Fibroblast of gingiva (primary cell): Measurements from ENCODE around the gene TAS1R1.
"Not testable (repeated sequence)": the region's sequence is repeated elsewhere in the genome, so short reads cannot be mapped to it uniquely, and the experiment has no call there.

Experiments
- DNase-seq: peaks from one replicate; pipeline ENCODE4 v3.0.0-alpha.2; 2011; ENCODE audit warnings: low read depth

Gene TAS1R1

DNA sequence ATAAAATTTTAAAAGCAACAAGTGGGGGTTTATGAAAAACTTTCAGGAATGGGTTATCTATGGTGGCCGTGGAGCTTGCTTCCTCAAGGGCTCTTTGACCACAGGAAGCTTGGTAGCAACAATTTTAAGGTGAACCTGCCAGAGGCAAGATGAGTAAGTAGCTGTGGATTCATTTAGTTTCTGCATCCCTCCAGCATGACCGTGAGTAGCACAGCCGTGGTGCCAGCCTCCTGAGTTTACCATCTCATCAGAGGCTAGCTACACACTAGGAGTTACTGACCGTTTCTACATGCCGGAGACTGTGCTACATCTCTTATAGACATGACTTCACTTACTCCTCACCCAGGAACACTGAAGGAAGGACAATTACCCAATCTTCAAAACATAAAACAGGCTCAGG is 33.6 kb upstream of the TAS1R1 start:
- no peak for DNase-seq

DNA sequence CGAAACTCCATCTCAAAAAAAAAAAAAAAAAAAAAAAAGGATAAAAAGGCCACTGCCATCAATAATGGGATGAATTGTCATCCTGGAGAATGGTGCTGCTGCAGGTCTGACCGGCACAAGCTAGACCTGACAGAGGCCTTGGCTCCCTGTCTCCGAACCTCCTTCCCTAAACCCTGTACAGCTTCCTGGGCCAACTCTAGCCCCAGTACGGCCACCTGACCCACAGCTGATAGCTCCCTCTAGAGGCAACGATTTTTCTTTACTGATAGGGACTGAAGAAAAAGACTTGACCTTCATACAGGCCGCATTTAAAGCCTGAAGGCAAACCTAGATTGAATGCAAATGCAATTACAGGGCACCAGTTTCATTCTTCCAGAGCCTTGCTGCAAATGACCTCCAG is 31.5 kb upstream of the TAS1R1 start:
- peak; percentile 36 for DNase-seq

DNA sequence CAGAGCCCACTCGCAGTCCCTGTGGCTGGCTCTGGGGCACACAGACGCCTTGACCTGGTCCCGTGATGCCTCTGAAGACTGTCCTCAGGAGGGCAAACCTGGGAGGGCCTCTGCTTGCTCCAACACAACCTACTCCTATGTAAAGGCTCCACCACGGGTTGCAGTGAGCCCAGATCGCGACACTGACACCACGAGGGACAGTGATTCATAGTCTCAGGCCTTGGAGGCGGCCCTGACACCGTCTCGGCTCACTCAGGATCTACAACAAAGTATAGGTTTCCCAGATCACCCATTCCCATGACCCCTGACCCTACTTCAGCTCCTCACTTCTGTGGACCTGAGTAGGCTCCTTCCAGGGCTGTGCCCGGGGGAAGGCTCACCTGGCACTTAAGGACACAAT is 28.8 kb upstream of the TAS1R1 start:
- no peak for DNase-seq

DNA sequence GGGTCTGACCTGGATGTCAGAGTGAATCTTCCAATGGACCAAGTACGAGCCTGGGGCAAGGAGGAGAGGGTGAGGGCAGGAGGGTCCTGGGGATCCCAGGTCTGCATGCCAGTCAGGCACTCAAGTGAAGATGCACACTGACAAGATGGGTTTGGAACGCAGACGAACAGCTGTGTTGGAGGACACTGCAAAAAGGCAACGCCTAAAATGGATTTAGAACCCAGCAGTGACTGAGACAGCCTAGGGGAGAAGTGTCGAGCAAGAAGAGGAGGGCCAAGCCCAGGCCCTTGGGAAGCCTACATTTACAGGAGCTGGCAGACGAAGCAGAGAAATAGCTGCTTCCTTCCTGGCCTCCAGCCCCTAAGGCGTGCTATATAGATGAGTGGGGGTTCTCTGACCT is 26.6 kb upstream of the TAS1R1 start:
- no peak for DNase-seq

DNA sequence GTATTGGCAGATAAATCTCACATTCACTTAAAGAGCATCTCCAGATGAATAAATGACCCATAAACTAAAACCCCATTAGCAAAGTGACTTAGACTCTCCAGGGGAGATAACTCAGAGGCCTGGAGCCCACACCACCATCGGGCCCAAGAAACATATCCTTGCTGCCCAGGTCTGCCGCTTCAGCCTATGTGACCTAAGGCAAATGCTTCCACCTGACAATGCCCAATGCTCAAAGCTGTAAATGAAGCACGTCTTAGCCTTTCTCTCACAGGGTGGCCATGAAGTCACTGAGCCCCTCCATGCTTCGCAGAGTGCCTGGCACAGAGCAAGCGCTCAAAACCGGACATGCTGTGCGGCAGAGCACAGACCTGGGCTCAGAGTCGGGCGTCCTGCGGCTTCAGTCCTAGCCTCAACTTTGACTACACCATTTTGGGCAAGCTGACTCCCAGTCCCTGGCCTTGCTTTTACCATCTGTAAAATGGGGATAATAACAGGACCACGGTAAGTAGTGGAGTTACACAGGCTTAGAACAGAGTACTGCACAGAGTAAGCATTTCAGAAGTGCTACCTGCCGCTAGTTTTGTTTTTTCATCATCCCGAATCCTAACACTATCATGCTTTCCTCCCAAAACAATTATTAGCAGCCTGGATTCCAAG is 24.5 kb upstream of the TAS1R1 start:
- no peak for DNase-seq

DNA sequence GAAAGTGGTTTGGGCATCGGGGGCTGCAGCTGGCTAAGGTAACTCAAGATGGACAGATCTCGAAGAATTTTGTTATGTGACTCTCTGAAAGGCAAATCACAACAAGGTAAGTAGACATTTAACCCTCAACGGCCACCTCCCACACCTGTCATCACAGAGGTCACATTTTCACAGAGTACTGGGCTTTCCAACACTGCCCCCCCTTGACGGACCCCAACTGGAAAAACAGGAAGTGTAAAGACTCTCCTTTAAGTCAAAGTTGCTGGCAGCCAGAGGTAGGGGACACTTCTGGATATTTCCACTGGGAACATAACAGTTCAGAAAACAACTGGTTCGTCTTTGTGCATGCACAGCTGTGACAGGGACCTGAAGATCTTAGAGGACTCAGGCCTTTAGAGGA is 23.1 kb upstream of the TAS1R1 start:
- DNase-seq = no peak

DNA sequence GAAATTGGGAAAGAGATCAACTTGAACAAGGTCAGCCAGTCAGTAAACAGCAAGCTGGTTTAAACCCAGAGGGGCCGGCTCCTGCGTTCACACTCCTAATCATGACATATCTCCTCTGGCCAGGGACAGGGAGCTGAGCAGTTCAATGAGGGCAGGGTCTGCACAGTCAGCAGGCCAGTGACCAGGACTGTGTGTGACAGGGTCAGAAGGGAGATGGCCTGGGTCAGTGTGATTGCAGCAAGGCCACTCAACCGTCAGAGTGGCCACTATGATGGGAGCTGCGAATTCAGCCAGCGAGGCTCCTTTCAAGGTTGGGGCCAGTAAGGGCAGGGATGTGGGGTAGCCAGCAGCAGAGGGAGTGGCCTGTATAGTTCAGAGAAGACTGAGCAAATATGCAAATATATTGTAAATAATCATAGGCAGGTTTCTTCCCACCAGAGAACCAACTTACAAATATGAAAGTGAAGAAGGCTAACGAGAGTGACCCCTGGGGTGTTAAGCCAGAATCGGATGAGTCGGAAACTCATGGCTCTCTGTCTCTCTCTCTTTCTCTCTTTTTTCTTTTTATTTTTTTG is 20.8 kb upstream of the TAS1R1 start:
- DNase-seq = no peak

DNA sequence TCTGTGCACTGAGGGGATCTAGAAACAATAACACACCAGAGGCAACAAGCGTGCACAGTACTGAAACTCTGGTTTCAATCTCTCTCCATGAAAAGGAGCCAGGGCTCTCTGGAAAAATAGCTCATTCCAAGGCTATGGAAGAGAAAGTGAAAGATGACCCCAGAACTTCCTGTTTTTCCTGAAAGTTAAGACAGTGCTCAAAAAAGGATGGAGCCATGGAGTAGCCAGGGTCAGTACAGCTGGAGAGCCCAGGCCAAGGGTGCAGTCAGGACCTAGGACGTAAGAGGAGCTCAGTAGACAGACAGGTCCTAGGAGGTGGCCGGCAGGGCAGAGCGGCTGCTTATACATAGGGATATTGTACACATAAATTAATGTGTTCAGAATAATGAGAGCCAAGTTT is 19.9 kb upstream of the TAS1R1 start:
- DNase-seq = no peak

DNA sequence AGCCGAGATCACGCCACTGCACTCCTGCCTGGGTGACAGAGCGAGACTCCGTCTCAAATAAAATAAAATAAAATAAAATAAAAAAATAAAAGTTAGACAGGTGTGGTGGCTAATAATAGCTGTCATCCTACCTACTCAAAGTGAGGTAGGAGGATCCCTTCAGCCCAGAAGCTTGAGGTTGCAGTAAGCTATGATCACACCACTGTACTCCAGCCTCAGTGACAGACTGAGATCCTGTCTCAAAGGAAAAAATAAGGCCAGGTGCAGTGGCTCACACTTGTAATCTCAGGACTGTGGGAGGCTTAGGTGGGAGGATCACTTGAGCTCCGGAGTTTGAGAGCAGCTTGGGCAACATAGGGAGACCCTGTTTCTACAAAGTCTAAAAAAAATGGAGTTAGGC is 18.8 kb upstream of the TAS1R1 start:
- no peak for DNase-seq

DNA sequence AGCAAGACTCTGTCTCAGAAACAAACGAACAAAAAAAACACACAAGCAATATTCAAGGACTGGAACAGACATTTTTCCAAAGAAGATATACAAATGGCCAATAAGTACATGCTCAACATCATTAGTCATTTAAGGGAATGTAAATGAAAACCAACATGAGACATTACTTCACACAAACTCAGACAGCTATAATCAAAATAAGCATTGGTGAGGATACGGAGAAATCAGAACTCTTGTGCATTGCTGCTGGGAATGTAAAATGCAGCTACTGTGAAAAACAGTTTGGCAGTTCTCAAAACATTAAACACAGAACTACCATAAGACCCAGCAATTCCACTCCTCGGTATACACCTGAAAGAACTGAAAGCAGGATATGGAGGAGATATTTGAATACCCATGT is 16.2 kb upstream of the TAS1R1 start:
- DNase-seq = peak; percentile 64

DNA sequence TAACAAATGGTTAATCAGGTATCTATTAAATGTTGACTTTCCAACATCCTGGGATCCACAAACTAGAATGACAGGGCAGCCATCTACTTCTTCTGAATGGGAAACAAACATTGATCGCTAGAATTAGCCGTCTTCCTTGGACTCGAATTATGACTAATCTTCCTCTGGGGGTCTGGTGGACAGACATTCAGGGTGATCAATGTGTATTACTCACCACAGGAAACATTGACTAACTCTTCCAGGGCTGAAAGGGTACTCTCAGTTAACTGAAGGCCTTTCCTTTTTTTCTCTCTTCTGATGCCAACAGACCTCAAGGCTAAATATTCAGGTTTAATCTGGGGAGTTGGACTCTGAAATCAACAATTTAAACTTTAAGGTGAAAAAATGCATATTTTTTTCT is 10.3 kb upstream of the TAS1R1 start:
- no peak for DNase-seq

DNA sequence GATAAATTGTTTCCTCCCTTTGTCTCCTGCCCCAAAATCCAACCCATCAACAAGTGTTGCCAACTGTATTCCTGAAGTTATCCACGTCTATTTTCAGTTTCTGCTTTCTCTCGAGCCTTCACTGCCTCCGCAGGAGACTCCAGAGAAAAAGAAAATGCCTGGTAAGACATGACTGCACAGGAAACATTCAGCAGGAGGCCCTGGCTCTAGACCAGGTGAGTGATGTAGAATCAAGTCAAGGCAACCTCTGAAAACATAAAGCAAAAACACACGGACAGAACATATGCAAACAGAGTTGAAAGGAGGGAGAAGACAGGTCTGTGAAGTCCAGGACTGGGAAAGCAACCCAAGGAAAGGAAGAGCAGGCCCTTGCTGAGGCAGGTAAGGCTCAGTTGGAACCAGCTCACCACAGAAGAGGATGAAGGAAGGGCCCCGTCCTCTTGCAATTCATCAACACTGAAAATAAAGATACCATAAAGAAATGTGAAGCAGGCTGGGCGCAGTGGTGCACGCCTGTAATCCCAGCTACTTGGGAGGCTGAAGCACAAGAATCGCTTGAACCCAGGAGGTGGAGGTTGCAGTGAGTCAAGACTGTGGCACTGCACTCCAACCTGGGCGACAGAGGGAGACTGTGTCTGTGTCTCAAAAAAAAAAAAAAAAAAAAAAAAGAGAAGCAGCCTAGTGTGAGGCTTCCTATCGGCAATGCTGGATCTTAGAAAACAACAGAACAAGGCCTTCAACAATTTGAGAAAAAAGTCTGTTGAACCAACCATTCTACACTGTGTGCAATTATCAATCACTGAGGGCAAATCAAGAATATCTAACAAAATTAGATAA is 9.6 kb upstream of the TAS1R1 start:
- DNase-seq = no peak

DNA sequence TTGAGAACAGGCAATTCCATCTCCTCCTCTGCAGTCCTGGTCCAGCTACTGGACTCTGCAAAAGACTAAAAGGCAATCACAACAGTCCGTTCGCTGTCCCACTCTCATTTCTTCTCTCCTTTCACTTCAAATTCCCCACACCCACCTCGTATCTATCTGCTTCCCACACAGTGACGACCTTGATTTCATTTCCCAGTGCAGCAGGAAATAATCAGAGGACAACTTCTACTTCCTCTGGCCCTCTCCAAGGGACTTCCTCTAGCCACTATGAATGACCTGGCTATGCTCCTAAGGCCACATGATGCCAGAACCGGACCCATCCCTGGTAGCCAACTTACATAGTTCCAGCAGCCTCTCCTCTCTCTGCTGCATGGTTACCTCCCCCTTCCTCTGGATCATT is 8.8 kb upstream of the TAS1R1 start:
- DNase-seq = no peak

DNA sequence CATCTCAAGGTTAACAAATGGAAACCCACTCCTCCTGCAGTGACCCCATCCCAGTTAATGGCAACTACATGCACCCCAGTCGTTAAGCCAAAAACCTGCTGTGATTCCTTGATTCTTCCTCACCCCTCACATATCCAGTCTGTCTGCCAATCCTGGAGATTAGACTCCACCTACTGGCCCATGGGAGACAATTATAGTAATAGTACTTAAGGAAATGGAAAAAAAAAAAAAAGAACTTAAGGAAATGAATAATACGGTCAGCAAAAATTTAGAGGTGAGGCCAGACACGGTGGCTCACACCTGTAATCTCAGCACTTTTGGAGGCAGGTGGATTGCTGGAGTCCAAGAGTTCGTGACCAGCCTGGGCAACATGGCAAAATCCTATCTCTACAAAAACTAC is 7.8 kb upstream of the TAS1R1 start:
- DNase-seq = no peak

DNA sequence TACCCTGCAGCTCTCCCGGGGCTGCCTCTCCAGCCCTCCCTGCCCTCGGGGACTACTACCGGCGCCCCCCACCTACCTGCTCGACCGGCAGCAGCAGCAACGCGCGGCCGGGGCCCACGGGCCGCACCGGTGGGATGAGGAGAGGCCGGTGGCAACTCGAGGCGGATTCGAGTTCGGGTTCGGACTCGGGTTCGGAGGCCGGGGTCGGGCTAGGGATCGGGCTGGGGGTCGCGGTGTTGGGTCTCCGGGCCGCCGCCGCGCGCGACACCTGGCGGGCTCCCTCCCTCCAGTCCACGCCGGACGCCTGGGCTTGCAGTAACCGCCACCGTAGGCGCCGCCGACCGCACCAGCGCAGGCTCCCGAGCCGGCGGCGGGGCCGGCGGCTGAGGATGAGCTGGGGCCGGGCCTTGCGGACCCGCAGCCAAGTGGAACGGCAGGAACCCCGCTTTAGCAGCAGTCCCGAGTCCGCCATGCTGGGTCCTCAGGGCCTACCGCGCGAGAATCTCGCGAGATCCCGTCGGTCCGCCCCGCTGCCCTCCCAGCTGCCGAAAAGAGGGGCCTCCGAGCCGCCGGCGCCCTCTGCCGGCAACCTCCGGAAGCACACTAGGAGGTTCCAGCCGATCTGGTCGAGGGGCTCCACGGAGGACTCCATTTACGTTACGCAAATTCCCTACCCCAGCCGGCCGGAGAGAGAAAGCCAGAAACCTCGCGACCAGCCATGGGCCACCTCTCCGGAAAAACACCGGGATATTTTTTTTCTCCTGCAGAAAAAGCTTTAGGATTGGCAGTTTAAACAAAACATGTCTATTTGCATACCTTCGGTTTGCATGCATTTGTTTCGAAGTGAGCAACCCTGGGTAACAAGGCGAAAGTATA is 838 bp upstream of the TAS1R1 start, which contains the start of gene NOL9:
NOL9 (minus strand) TSS at position 483 of the 876 bp plus-strand sequence; CDS start at position 472, 11 bp downstream.
- DNase-seq = peak; percentile 90

DNA sequence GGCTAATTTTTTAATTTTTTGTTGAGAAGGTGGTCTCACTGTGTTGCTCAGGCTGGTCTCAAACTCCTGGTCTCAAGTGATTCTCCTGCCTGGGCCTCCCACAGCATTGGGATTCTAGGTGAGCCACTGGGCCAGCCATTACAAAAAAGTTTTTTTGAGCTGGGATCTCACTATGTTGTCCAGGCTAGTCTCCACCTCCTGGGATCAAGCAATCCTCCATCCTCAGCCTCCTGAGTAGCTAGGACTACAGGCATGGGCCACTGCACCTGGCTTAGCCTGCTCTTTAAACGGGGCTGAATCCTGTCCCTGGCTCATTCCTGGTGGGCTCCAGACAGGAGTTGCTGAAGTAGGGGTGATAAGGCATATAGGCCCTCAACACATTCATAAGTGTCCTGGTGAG is 2.5 kb downstream of the TAS1R1 start:
- DNase-seq = no peak

DNA sequence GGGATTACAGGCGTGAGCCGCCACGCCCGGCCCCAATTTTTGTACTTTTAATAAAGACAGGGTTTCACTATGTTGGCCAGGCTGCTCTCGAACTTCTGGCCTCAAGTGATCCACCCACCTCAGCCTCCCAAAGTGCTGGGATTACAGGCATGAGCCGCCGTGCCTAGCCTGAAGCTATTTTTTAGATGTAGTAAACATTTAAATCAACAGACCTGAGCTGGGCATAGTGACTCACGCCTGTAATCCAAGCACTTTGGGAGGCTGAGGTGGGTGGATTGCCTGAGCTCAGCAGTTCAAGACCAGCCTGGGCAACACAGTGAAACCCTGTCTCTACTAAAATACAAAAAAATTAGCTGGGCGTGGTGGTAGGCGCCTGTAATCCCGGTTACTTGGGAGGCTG is 4.1 kb downstream of the TAS1R1 start:
- not testable (repeated sequence) for DNase-seq

DNA sequence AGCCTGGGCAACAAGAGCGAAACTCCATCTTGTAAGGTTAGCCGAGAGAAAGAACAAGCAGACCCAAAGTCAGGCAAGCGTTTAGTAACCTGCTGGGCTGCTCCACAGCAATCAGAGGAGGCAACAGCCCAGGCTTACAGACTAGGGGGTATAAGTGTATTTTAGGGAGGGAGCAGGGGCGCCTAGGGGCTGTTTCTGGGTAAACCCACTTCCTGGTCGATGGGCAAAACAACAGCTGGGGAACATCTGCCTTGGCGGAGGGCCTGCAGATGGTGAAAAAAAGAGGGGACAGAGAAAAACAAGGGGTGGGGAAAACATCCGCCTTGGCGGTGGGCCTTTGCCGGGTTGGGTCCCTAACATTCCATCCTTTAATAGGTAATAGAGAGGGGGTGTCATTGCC is 5.2 kb downstream of the TAS1R1 start:
- DNase-seq = no peak

DNA sequence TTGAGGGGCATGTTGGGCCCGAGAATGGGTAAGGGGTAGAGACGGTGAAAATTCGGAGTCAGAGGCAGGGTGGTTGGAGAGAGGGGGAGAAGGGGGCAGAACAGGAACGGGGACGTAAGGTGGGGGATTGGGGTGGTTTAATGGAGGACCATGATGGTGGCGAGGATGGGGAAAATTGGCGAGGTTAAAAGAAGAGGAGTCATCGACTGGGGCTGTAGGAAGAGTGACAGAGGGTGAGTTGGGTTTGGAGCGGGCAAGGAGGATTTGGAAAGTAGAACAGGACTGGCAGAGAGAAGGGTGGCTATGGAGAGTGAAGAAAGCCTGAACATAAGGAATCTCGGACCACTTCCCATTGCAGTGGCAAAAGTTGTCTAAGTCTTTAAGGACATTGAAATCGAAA is 13.9 kb downstream of the TAS1R1 start:
- no peak for DNase-seq

DNA sequence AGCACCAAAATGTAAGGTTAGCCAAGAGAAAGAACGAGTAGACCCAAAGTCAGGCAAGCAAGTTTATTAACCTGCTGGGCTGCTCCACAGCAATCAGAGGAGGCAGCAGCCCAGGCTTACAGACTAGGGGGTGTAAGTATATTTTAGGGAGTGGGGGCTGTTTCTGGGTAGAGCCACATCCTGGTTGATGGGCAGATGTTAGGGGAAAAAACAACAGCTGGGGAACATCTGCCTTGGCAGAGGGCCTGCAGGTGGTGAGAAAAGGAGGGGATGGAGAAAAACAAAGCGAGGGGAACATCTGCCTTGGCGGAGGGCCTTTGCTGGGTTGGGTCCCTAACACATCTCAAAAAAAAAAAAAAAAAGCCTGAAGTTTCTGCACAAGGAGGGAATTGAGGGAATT is 15.0 kb downstream of the TAS1R1 start:
- no peak for DNase-seq

DNA sequence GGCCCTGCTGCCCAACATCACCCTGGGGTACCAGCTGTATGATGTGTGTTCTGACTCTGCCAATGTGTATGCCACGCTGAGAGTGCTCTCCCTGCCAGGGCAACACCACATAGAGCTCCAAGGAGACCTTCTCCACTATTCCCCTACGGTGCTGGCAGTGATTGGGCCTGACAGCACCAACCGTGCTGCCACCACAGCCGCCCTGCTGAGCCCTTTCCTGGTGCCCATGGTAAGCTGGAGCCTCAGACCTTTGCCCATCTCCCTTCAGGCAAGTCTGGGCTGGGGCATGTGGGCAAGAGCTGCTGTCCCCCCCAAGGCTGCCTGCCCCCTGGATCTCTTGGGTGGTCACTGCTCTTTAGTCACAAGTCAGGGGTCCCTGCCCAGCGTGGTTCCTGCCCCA is 15.9 kb downstream of the TAS1R1 start:
- DNase-seq = no peak

DNA sequence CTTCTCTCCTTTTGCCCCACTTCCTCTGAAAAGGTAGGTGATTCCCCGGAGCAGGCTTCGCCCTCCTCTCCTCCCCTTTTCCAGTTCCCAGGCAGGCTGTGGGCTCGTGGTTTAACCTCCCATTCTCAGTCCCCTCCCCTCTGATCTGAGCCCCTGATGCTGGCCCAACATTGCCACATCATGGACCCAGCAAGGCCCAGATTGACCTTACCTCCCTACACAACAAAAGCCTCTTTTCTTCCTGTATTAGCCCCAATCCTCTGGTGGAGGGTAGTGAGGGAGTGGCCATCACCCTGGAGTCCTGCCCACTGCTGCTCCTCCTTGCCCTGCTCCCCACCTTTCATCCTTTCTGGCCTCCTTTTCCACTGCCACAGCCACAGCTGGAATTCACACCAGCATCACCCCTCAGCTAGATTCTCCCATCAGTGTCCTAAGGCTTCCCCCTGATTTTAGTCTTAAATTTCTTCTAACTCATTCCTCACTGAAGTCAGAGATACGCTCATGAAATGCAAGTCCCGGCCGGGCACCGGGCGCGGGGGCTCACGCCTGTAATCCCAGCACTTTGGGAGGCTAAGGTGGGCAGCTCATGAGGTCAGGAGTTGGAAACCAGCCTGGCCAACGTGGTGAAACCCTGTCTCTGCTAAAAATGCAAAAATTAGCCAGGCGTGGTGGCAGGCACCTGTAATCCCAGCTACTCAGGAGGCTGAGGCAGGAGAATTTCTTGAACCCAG is 17.7 kb downstream of the TAS1R1 start:
- no peak for DNase-seq
